Testis (tissue), 3 donors: ENCODE measurements around the gene NCK1. TPM values are rescaled to one million over a fixed set of nuclear protein-coding genes. Genes with fewer than 3 reads are reported as not detected.

Experiments used
- DNase-seq: peaks from one replicate; pipeline ENCODE4 v3.0.0-alpha.2; 2019
- H3K27ac ChIP-seq, 2 donors: fragments of 200-600 bp; sonication (generic); one replicate each; pipeline ENCODE4 v1.5.1; 2019
- H3K27me3 ChIP-seq: fragments of 200-600 bp; sonication (generic); one replicate; pipeline ENCODE4 v1.5.1; 2019
- H3K36me3 ChIP-seq: fragments of 200-600 bp; sonication (generic); one replicate; pipeline ENCODE4 v1.5.1; 2017; ENCODE audit warnings: low read depth; ENCODE audit errors: missing control alignments
- H3K4me1 ChIP-seq: fragments of 200-600 bp; sonication (generic); one replicate; pipeline ENCODE4 v1.5.1; 2019
- H3K4me3 ChIP-seq, 2 donors: fragments of 200-600 bp; sonication (generic); one replicate each; pipeline ENCODE4 v1.5.1; 2017 to 2019
- H3K9me3 ChIP-seq: fragments of 200-600 bp; sonication (generic); one replicate; pipeline ENCODE4 v1.5.1; 2017
- CTCF ChIP-seq, 3 experiments: fragments of 450-650 bp in 2 of 3; fragments of 200-600 bp in 1 of 3; sonication (generic) in 1 of 3; IDR thresholded peaks; one replicate each; pipeline ENCODE4 v1.5.1; 2016 to 2019; ENCODE audit warnings: antibody characterized with exemption in 3 of 3, mild to moderate bottlenecking in 2 of 3, moderate library complexity in 1 of 3
- POLR2A ChIP-seq: fragments of 450-650 bp; IDR thresholded peaks from one replicate; pipeline ENCODE4 v1.6.1; 2017; ENCODE audit warnings: antibody characterized with exemption, mild to moderate bottlenecking, moderate library complexity
- WGBS, 2 donors: methylation state at CpG; one replicate each; pipeline ENCODE4 v1.1.5; 2018; 5-methylcytosine and 5-hydroxymethylcytosine counted together
- intact Hi-C: fragments of 100-400 bp; cut with DNase I; formaldehyde crosslinking; loops from one replicate; pipeline ENCODE4 v1.15.1; 2023; ENCODE audit warnings: low total_unique reads
- polyA plus RNA-seq: library from polyadenylated mRNA; stranded (reverse); fragments of 350-450 nt; fragmentation: Illumina TruSeq; extraction: RNeasy Lipid Tissue Mini Kit (QIAGEN cat#74804); gene quantifications from one replicate; pipeline ENCODE4 v1.2.3, GENCODE V29; 2014; ENCODE audit warnings: low read depth, low replicate concordance; ENCODE audit not compliant: insufficient read depth
- total RNA-seq, 2 donors: library from RNA; depleted of rRNA; stranded (reverse); fragments of >200 nt; gene quantifications; one replicate each; pipeline ENCODE4 v1.2.3, GENCODE V29; 2016

Gene NCK1
- total and polyA plus RNA-seq, 3 donors from 2014 or later = 31.1 to 45.0 (median 42.7) TPM

GRCh38 chr3:136819392-136819730 is 42.6 kb upstream of the NCK1 start:
- Histone ChIP-seq H3K9me3 (no peaks in the 10 kb centered on the region), H3K4me3 (peak overlapping the region; percentile 82 to 83), H3K27ac (peak overlapping the region; percentile 89 to 90), H3K27me3 (no peaks in the 10 kb centered on the region), H3K4me1 (peaks cover 4% of the 10 kb centered on the region), H3K36me3 (no peaks in the 10 kb centered on the region)
- no peak for DNase-seq
- WGBS, 2 donors = 0% methylated on average over 6 to 19 of the region's 21 CpGs
- TF ChIP-seq POLR2A = no peak
- no peak for TF ChIP-seq CTCF (IDR thresholded peaks at IDR 0.05)
- intact Hi-C loops = no loop called here

- WGBS, 2 donors = 4 to 16% methylated on average over 9 to 51 of the region's 51 CpGs
- DNase-seq = peak; percentile 87
- Histone ChIP-seq H3K27me3 (no peaks in the 10 kb centered on the region), H3K36me3 (no peaks in the 10 kb centered on the region), H3K4me1 (peaks cover 4% of the 10 kb centered on the region), H3K4me3 (peak overlapping the region; percentile 82 to 83), H3K27ac (peak overlapping the region; percentile 89 to 90), H3K9me3 (no peaks in the 10 kb centered on the region)
- TF ChIP-seq POLR2A = no peak
- no peak for TF ChIP-seq CTCF (IDR thresholded peaks at IDR 0.05)
- intact Hi-C loops = no loop called here
Observed at GRCh38 chr3:136819731-136820679, 42.0 kb upstream of the NCK1 start.

- no peak for TF ChIP-seq POLR2A
- TF ChIP-seq CTCF (IDR thresholded peaks at IDR 0.05) = no peak
- Histone ChIP-seq H3K27me3 (no peaks in the 10 kb centered on the region), H3K27ac (peak overlapping the region; percentile 3 to 42), H3K36me3 (no peaks in the 10 kb centered on the region), H3K4me3 (no peak overlapping the region), H3K4me1 (peaks cover 10% of the 10 kb centered on the region), H3K9me3 (no peaks in the 10 kb centered on the region)
- DNase-seq = peak; percentile 75
- intact Hi-C loops = no loop called here
- 50 to 75% methylated on average over 1 of the region's 1 CpG for WGBS, 2 donors
Observed at GRCh38 chr3:136831461-136831860, 30.5 kb upstream of the NCK1 start.

- TF ChIP-seq POLR2A = no peak
- no peak for TF ChIP-seq CTCF (IDR thresholded peaks at IDR 0.05)
- no peaks in the 10 kb centered on the region for H3K9me3 ChIP-seq
- no peaks in the 10 kb centered on the region for H3K36me3 ChIP-seq
- intact Hi-C loops = no loop called here
- H3K27me3 ChIP-seq = no peaks in the 10 kb centered on the region
- peaks cover 10% of the 10 kb centered on the region for H3K4me1 ChIP-seq
- 50 to 76% methylated on average over 1 of the region's 1 CpG for WGBS, 2 donors
- H3K4me3 ChIP-seq = no peak overlapping the region
- H3K27ac ChIP-seq = no peak overlapping the region
- DNase-seq = no peak
Observed at GRCh38 chr3:136835089-136835812, 26.8 kb upstream of the NCK1 start.
